NCI-H460 (cell line): ENCODE data around the gene UNC5CL. TPM values are rescaled to one million over a fixed set of nuclear protein-coding genes. Genes with fewer than 3 reads are reported as not detected.
"Not testable (repeated sequence)": the region's sequence is repeated elsewhere in the genome, so short reads cannot be mapped to it uniquely, and the experiment has no call there.

ENCODE experiments used
- DNase-seq: peaks from one replicate; pipeline ENCODE4 v3.0.0-alpha.2; 2016; ENCODE audit warnings: low read depth; ENCODE audit errors: extremely low read depth
- total RNA-seq: library from RNA; depleted of rRNA; stranded (reverse); fragments of >200 nt; shearing (Covaris generic); gene quantifications from 2 replicates; pipeline ENCODE4 v1.2.3, GENCODE V29; 2014

UNC5CL gene
- total RNA-seq, 1 experiment from 2014 or later, result 0.10 TPM

GRCh38 chr6:41013466-41014153 is 25.4 kb downstream of the UNC5CL start:
- DNase-seq, result no peak

GRCh38 chr6:41011673-41012072 is 27.3 kb downstream of the UNC5CL start:
- no peak for DNase-seq

GRCh38 chr6:41009669-41010068 is 29.4 kb downstream of the UNC5CL start:
- no peak for DNase-seq

GRCh38 chr6:41008011-41008410 is 31.0 kb downstream of the UNC5CL start:
- DNase-seq, result no peak

GRCh38 chr6:41006980-41007379 is 32.0 kb downstream of the UNC5CL start:
- DNase-seq, result not testable (repeated sequence)

GRCh38 chr6:41006217-41006616 is 32.8 kb downstream of the UNC5CL start:
- DNase-seq, result peak; percentile 51

- no peak for DNase-seq
These were observed 36.9 kb downstream of the UNC5CL start for GRCh38 chr6:41002168-41002567.

- DNase-seq, result no peak
These were observed 38.8 kb downstream of the UNC5CL start for GRCh38 chr6:41000248-41000647.

- no peak for DNase-seq
These were observed 39.5 kb downstream of the UNC5CL start for GRCh38 chr6:40999569-40999968.

- DNase-seq, result no peak
These were observed 40.4 kb downstream of the UNC5CL start for GRCh38 chr6:40998661-40999060.

GRCh38 chr6:40997234-40997957 is 41.6 kb downstream of the UNC5CL start:
- no peak for DNase-seq

GRCh38 chr6:40996591-40997233 is 42.3 kb downstream of the UNC5CL start:
- no peak for DNase-seq

GRCh38 chr6:40992746-40993145 is 46.3 kb downstream of the UNC5CL start:
- no peak for DNase-seq

- DNase-seq, result no peak
These were observed 48.7 kb downstream of the UNC5CL start for GRCh38 chr6:40990301-40990700.

GRCh38 chr6:40989204-40990169 is 49.5 kb downstream of the UNC5CL start:
- DNase-seq, result no peak

- no peak for DNase-seq
These were observed 50.4 kb downstream of the UNC5CL start for GRCh38 chr6:40988634-40989033.

- no peak for DNase-seq
These were observed 51.9 kb downstream of the UNC5CL start for GRCh38 chr6:40986921-40987819.

GRCh38 chr6:40986364-40986763 is 52.7 kb downstream of the UNC5CL start:
- no peak for DNase-seq

- no peak for DNase-seq
These were observed 55.3 kb downstream of the UNC5CL start for GRCh38 chr6:40983752-40984151.

GRCh38 chr6:40982917-40983316 is 56.1 kb downstream of the UNC5CL start:
- no peak for DNase-seq
